H1 (cell line): Measurements from ENCODE around the gene PDE3A. TPM values are rescaled to one million over a fixed set of nuclear protein-coding genes. Genes with fewer than 3 reads are reported as not detected.

Source experiments
- BACH1 ChIP-seq: IDR thresholded peaks from 2 replicates; pipeline ENCODE4 v1.6.1; 2012; ENCODE audit warnings: low read length, improper control_type of control experiment
- BCL11A ChIP-seq, 2 experiments: IDR thresholded peaks; one replicate each; pipeline ENCODE4 v1.6.1; 2011; ENCODE audit warnings: low read depth in 2 of 2, low read length in 2 of 2, mild to moderate bottlenecking in 2 of 2
- JUND ChIP-seq: IDR thresholded peaks from 2 replicates; pipeline ENCODE4 v1.6.1; 2011; ENCODE audit warnings: mild to moderate bottlenecking, improper control_type of control experiment, low read length
- polyA plus RNA-seq, 7 experiments: library from polyadenylated mRNA; depleted of rRNA in 3 of 7; stranded (reverse) in 5 of 7; unstranded in 2 of 7; fragments of >200 nt in 5 of 7; fragments of 200-250 nt in 2 of 7; gene quantifications; 1 replicate in 5 of 7; 2 replicates in 1 of 7; 4 replicates in 1 of 7; pipeline versions ENCODE4 v1.2.1 to v1.2.3, GENCODE V29; 2011 to 2013; ENCODE audit warnings: missing spikeins in 2 of 7, mixed read lengths in 2 of 7
- total RNA-seq: library from RNA; stranded (reverse); fragmentation: NEBNext Ultra II Directional; extraction: Animal tissue kit (Norgen Biotek cat#: 25700); gene quantifications from 2 replicates; pipeline ENCODE4 v1.2.1, GENCODE V29; 2021

Gene PDE3A
- total and polyA plus RNA-seq, 2 of the 8 experiments (the other 6 are each of a cell fraction or from before 2014, with no cell fraction given): 1.4 to 3.4 TPM

- TF ChIP-seq BCL11A (IDR thresholded peaks at IDR 0.05; ENCODE audit: low read depth in 2 of 2, low read length in 2 of 2) (no peak), JUND (no peak), BACH1 (no peak)
These were observed 16.9 kb upstream of the PDE3A start (continued) for GRCh38 chr12:20351406-20351805.
